HEK293 (cell line): ENCODE data around the gene ARL16.

Experiments
- CTCF ChIA-PET: fragments of 350-600 bp; formaldehyde crosslinking; extraction: SDS; loops from one replicate; lab custom pipeline; 2021; ENCODE audit warnings: antibody characterized with exemption; lab: Yijun Ruan, JAX
- POLR2A ChIA-PET: fragments of 300-600 bp; formaldehyde crosslinking; extraction: SDS; loops from one replicate; lab custom pipeline; 2020; ENCODE audit warnings: antibody characterized with exemption, inconsistent platforms; lab: Yijun Ruan, JAX
- H3K27ac ChIP-seq: fragments of 200-500 bp; sonication (Bioruptor generic); 2 replicates; pipeline ENCODE4 v1.5.1; 2014; ENCODE audit warnings: low read depth, low read length, control low read depth, inconsistent platforms; ENCODE audit errors: extremely low read depth
- H3K36me3 ChIP-seq, 2 experiments: fragments of 200-500 bp in 1 of 2; sonication (Bioruptor generic) in 1 of 2; 1 replicate in 1 of 2; 2 replicates in 1 of 2; pipeline ENCODE4 v1.5.1; 2014 to 2017; ENCODE audit warnings: inconsistent platforms in 2 of 2, low read length in 2 of 2; ENCODE audit not compliant: control insufficient read depth in 2 of 2, insufficient read depth in 1 of 2
- H3K4me1 ChIP-seq: fragments of 200-500 bp; sonication (Bioruptor generic); 2 replicates; pipeline ENCODE4 v1.5.1; 2014; ENCODE audit warnings: mild to moderate bottlenecking, low read length, inconsistent platforms; ENCODE audit not compliant: control insufficient read depth, insufficient read depth
- H3K4me3 ChIP-seq: 2 replicates; pipeline ENCODE4 v1.5.1; 2011; ENCODE audit warnings: low read depth, mild to moderate bottlenecking, control low read depth, low read length, moderate library complexity
- H3K9me3 ChIP-seq: fragments of 200-500 bp; sonication (Bioruptor generic); 2 replicates; pipeline ENCODE4 v1.5.1; 2014; ENCODE audit warnings: low read depth, low read length, inconsistent platforms; ENCODE audit not compliant: control insufficient read depth, insufficient read depth
- BCL11A ChIP-seq: fragments of 450-650 bp; formaldehyde crosslinking; IDR thresholded peaks from 2 replicates; pipeline ENCODE4 v1.5.1; 2016; ENCODE audit warnings: low read depth, missing biosample characterization, missing genetic modification characterization
- GLIS1 ChIP-seq: fragments of 450-650 bp; formaldehyde crosslinking; IDR thresholded peaks from 2 replicates; pipeline ENCODE4 v1.5.1; 2016; ENCODE audit warnings: missing biosample characterization, missing genetic modification characterization
- IKZF3 ChIP-seq: fragments of 450-650 bp; IDR thresholded peaks from 2 replicates; pipeline ENCODE4 v1.5.0; 2018; ENCODE audit warnings: missing biosample characterization, mild to moderate bottlenecking, missing genetic modification characterization, moderate library complexity
- KLF16 ChIP-seq: fragments of 450-650 bp; formaldehyde crosslinking; IDR thresholded peaks from 2 replicates; pipeline ENCODE4 v1.5.1; 2017; ENCODE audit warnings: missing biosample characterization, missing genetic modification characterization
- KLF8 ChIP-seq: fragments of 450-650 bp; formaldehyde crosslinking; IDR thresholded peaks from 2 replicates; pipeline ENCODE4 v1.5.1; 2016; ENCODE audit warnings: missing biosample characterization, missing genetic modification characterization
- OSR2 ChIP-seq: fragments of 450-650 bp; formaldehyde crosslinking; IDR thresholded peaks from 2 replicates; pipeline ENCODE4 v1.5.1; 2016; ENCODE audit warnings: missing biosample characterization, missing genetic modification characterization
- SCRT1 ChIP-seq: fragments of 450-650 bp; formaldehyde crosslinking; IDR thresholded peaks from 2 replicates; pipeline ENCODE4 v1.5.1; 2016; ENCODE audit warnings: missing biosample characterization, missing genetic modification characterization, borderline replicate concordance
- SCRT2 ChIP-seq: fragments of 450-650 bp; formaldehyde crosslinking; IDR thresholded peaks from 2 replicates; pipeline ENCODE4 v1.5.1; 2016; ENCODE audit warnings: missing biosample characterization, missing genetic modification characterization
- ZFP69B ChIP-seq: fragments of 450-650 bp; formaldehyde crosslinking; IDR thresholded peaks from 2 replicates; pipeline ENCODE4 v1.5.1; 2016; ENCODE audit warnings: missing biosample characterization, missing genetic modification characterization
- ZNF10 ChIP-seq: fragments of 450-650 bp; formaldehyde crosslinking; IDR thresholded peaks from 2 replicates; pipeline ENCODE4 v1.5.1; 2017; ENCODE audit warnings: missing biosample characterization, missing genetic modification characterization
- ZNF184 ChIP-seq: fragments of 450-650 bp; IDR thresholded peaks from 2 replicates; pipeline ENCODE4 v1.5.1; 2018; ENCODE audit warnings: missing biosample characterization, mild to moderate bottlenecking, missing genetic modification characterization
- ZNF23 ChIP-seq: fragments of 450-650 bp; formaldehyde crosslinking; IDR thresholded peaks from 2 replicates; pipeline ENCODE4 v1.5.1; 2016; ENCODE audit warnings: missing biosample characterization, missing genetic modification characterization, borderline replicate concordance
- ZNF501 ChIP-seq: fragments of 450-650 bp; formaldehyde crosslinking; IDR thresholded peaks from 2 replicates; pipeline ENCODE4 v1.5.1; 2016; ENCODE audit warnings: missing biosample characterization, missing genetic modification characterization
- ZNF561 ChIP-seq: fragments of 450-650 bp; IDR thresholded peaks from 2 replicates; pipeline ENCODE4 v1.5.1; 2018; ENCODE audit warnings: missing biosample characterization, missing genetic modification characterization, borderline replicate concordance
- ZNF585B ChIP-seq: fragments of 450-650 bp; formaldehyde crosslinking; IDR thresholded peaks from 2 replicates; pipeline ENCODE4 v1.5.1; 2016; ENCODE audit warnings: missing biosample characterization, missing genetic modification characterization
- ZNF623 ChIP-seq: fragments of 450-650 bp; formaldehyde crosslinking; IDR thresholded peaks from 2 replicates; pipeline ENCODE4 v1.5.1; 2016; ENCODE audit warnings: missing biosample characterization, missing genetic modification characterization
- ZNF768 ChIP-seq: fragments of 450-650 bp; formaldehyde crosslinking; IDR thresholded peaks from 2 replicates; pipeline ENCODE4 v1.5.1; 2018; ENCODE audit warnings: missing biosample characterization, mild to moderate bottlenecking, missing genetic modification characterization
- ZNF843 ChIP-seq: fragments of 450-650 bp; formaldehyde crosslinking; IDR thresholded peaks from 2 replicates; pipeline ENCODE4 v1.5.1; 2016; ENCODE audit warnings: missing biosample characterization, missing genetic modification characterization
- ZSCAN30 ChIP-seq: fragments of 450-650 bp; IDR thresholded peaks from 2 replicates; pipeline ENCODE4 v1.5.1; 2018; ENCODE audit warnings: missing biosample characterization, mild to moderate bottlenecking, missing genetic modification characterization, moderate library complexity
- ZXDB ChIP-seq: fragments of 450-650 bp; formaldehyde crosslinking; IDR thresholded peaks from 2 replicates; pipeline ENCODE4 v1.5.1; 2016; ENCODE audit warnings: missing biosample characterization, missing genetic modification characterization
- TF ChIP-seq, protein P1 (sequence below): IDR thresholded peaks from 2 replicates; pipeline ENCODE4 v1.6.1; 2011; ENCODE audit warnings: mild to moderate bottlenecking, low read depth, low read length, borderline replicate concordance
- TF ChIP-seq, protein P2 (sequence below): fragments of 450-650 bp; formaldehyde crosslinking; IDR thresholded peaks from 2 replicates; pipeline ENCODE4 v1.5.1; 2016; ENCODE audit warnings: missing biosample characterization, missing genetic modification characterization
- TF ChIP-seq, protein P3 (sequence below): fragments of 450-650 bp; formaldehyde crosslinking; IDR thresholded peaks from 2 replicates; pipeline ENCODE4 v1.5.1; 2016; ENCODE audit warnings: missing biosample characterization, missing genetic modification characterization
- TF ChIP-seq, protein P4 (sequence below): fragments of 450-650 bp; formaldehyde crosslinking; IDR thresholded peaks from 2 replicates; pipeline ENCODE4 v1.5.1; 2017; ENCODE audit warnings: missing biosample characterization, missing genetic modification characterization
- TF ChIP-seq, protein P5 (sequence below): fragments of 450-650 bp; formaldehyde crosslinking; optimal IDR thresholded peaks from 2 replicates; pipeline ENCODE3; 2016; ENCODE audit warnings: missing biosample characterization, mild to moderate bottlenecking, missing genetic modification characterization
- TF ChIP-seq, protein P6 (sequence below): fragments of 450-650 bp; formaldehyde crosslinking; IDR thresholded peaks from 2 replicates; pipeline ENCODE4 v1.5.1; 2016; ENCODE audit warnings: missing biosample characterization, missing genetic modification characterization

ARL16 gene

DNA sequence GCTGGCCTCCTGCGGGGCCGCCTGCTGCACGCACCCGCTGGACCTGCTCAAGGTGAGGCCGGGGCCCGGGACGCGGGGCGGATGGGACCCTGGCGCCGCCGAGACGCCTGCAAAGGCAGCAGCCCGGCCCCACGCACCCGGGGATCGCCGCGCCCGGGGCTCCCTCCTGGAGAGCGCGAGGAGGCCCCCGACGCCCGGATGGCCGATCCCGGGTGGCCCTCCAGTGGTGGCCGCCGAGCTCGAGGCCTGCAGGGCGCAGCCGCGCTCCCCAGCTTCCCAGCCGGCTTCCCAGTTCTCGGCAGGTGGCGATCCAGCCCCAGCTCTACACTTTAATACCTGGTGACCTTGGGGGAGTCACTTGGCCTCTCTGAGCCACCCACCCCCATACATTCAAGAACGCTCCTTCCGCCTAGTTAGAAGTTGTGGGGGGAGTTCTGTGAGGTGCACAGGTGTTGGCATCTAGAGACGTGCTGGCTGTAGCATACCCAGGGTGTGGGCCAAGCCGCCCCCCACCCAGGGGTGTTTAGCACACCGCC, 28.9 kb upstream of the ARL16 start (continued):
- TF ChIP-seq ZNF843 (tag by site-specific recombination) (no peak), ZNF768 (0 out of 2 replicates have a peak, but pooled peaks have one; percentile 38), KLF16 (0 out of 2 replicates have a peak, but pooled peaks have one; percentile 26), BCL11A (0 out of 2 replicates have a peak, but pooled peaks have one; percentile 17), KLF8 (peak; percentile 12; the same call in 1 of the 2 replicates), ZNF501 (tag by site-specific recombination) (no peak), GLIS1 (tag by site-specific recombination) (peak; percentile 78), IKZF3 (0 out of 2 replicates have a peak, but pooled peaks have one; percentile 36), ZNF623 (tag by site-specific recombination) (no peak)
- TF ChIP-seq, protein P1, sequence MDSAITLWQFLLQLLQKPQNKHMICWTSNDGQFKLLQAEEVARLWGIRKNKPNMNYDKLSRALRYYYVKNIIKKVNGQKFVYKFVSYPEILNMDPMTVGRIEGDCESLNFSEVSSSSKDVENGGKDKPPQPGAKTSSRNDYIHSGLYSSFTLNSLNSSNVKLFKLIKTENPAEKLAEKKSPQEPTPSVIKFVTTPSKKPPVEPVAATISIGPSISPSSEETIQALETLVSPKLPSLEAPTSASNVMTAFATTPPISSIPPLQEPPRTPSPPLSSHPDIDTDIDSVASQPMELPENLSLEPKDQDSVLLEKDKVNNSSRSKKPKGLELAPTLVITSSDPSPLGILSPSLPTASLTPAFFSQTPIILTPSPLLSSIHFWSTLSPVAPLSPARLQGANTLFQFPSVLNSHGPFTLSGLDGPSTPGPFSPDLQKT = no peak
- TF ChIP-seq, protein P2, sequence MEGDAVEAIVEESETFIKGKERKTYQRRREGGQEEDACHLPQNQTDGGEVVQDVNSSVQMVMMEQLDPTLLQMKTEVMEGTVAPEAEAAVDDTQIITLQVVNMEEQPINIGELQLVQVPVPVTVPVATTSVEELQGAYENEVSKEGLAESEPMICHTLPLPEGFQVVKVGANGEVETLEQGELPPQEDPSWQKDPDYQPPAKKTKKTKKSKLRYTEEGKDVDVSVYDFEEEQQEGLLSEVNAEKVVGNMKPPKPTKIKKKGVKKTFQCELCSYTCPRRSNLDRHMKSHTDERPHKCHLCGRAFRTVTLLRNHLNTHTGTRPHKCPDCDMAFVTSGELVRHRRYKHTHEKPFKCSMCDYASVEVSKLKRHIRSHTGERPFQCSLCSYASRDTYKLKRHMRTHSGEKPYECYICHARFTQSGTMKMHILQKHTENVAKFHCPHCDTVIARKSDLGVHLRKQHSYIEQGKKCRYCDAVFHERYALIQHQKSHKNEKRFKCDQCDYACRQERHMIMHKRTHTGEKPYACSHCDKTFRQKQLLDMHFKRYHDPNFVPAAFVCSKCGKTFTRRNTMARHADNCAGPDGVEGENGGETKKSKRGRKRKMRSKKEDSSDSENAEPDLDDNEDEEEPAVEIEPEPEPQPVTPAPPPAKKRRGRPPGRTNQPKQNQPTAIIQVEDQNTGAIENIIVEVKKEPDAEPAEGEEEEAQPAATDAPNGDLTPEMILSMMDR (tag by site-specific recombination) = peak; percentile 72

DNA sequence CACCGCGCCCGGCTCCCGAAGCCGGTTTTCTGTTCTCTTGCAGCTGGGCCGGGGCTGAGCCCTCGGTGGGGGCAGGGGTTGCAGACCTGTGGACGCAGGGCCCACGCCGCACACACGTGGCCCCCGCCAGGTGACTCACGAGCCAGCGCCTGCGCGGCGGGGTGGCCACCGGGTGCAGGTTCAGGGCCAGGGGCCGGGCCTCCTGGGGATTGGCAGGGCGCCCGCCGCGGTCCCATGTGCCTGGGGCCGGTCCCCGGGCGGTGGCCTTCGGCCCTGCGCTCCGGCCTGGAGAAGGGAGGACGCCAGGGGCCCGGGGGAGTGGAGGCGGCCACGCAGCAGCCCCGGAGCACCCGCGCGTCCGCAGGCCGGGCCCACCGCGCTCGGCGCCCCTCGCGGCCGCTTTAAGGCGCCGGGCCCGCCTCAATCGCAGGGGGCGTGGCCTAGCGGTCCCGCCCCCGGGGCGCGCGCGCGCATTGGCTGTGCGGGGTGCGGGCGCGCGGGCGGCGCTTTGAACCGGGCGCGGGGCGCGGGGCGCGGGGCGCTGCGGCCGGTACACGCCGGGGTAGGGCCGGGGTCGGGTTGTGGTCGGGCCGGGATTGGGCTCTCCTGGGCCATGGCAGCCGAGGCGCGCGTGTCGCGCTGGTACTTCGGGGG, 28.3 kb upstream of the ARL16 start, which contains the start of gene SLC25A10:
SLC25A10 (plus strand) TSS at position 471 of the 654 bp plus-strand sequence; CDS start at position 614, 143 bp downstream.
- Histone ChIP-seq H3K36me3 (peaks cover 0 to 57% of the 10 kb centered on the region in 2 experiments; a peak in 1 of 3 replicates), H3K9me3 (no peaks in the 10 kb centered on the region), H3K4me3 (peak within 1 kb of the TSS; percentile 73), H3K27ac (peak within 1 kb of the TSS; percentile 87), H3K4me1 (peaks cover 9% of the 10 kb centered on the region; the same call in 1 of the 2 replicates)
- ChIA-PET CTCF (interaction anchor here (1.0 to 2.6 kb wide), 3 partner anchors 20 to 37 kb away, joined by 3 to 13 read pairs (median 4); no protein-coding TSS in a partner anchor), POLR2A (interaction anchor here (0.5 to 6.4 kb wide), 13 partner anchors 10 to 317 kb away, joined by 3 to 55 read pairs (median 4); partner anchors contain the start of genes ARL16, BAHCC1, CENPX and HGS)
- TF ChIP-seq ZNF184 (tag by site-specific recombination) (0 out of 2 replicates have a peak, but pooled peaks have one; percentile 53), ZNF585B (no peak), ZNF23 (no peak), ZNF10 (peak; percentile 45; the same call in 1 of the 2 replicates), SCRT2 (tag by site-specific recombination) (peak; percentile 83), ZXDB (tag by site-specific recombination) (peak; percentile 75; the same call in 1 of the 2 replicates), ZFP69B (tag by site-specific recombination) (peak; percentile 94), OSR2 (tag by site-specific recombination) (peak; percentile 78), SCRT1 (tag by site-specific recombination) (peak; percentile 86; the same call in 1 of the 2 replicates), ZNF561 (tag by site-specific recombination) (0 out of 2 replicates have a peak, but pooled peaks have one; percentile 64), GLIS1 (tag by site-specific recombination) (peak; percentile 94), ZSCAN30 (tag by site-specific recombination) (peak; percentile 87)
- TF ChIP-seq, protein P3, sequence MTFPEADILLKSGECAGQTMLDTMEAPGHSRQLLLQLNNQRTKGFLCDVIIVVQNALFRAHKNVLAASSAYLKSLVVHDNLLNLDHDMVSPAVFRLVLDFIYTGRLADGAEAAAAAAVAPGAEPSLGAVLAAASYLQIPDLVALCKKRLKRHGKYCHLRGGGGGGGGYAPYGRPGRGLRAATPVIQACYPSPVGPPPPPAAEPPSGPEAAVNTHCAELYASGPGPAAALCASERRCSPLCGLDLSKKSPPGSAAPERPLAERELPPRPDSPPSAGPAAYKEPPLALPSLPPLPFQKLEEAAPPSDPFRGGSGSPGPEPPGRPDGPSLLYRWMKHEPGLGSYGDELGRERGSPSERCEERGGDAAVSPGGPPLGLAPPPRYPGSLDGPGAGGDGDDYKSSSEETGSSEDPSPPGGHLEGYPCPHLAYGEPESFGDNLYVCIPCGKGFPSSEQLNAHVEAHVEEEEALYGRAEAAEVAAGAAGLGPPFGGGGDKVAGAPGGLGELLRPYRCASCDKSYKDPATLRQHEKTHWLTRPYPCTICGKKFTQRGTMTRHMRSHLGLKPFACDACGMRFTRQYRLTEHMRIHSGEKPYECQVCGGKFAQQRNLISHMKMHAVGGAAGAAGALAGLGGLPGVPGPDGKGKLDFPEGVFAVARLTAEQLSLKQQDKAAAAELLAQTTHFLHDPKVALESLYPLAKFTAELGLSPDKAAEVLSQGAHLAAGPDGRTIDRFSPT (tag by site-specific recombination) = peak; percentile 33; the same call in 1 of the 2 replicates
- TF ChIP-seq, protein P4, sequence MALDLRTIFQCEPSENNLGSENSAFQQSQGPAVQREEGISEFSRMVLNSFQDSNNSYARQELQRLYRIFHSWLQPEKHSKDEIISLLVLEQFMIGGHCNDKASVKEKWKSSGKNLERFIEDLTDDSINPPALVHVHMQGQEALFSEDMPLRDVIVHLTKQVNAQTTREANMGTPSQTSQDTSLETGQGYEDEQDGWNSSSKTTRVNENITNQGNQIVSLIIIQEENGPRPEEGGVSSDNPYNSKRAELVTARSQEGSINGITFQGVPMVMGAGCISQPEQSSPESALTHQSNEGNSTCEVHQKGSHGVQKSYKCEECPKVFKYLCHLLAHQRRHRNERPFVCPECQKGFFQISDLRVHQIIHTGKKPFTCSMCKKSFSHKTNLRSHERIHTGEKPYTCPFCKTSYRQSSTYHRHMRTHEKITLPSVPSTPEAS (tag by site-specific recombination) = 0 out of 2 replicates have a peak, but pooled peaks have one; percentile 5
- TF ChIP-seq, protein P5, sequence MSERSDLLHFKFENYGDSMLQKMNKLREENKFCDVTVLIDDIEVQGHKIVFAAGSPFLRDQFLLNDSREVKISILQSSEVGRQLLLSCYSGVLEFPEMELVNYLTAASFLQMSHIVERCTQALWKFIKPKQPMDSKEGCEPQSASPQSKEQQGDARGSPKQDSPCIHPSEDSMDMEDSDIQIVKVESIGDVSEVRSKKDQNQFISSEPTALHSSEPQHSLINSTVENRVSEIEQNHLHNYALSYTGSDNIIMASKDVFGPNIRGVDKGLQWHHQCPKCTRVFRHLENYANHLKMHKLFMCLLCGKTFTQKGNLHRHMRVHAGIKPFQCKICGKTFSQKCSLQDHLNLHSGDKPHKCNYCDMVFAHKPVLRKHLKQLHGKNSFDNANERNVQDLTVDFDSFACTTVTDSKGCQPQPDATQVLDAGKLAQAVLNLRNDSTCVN = peak; percentile 62
- TF ChIP-seq, protein P6, sequence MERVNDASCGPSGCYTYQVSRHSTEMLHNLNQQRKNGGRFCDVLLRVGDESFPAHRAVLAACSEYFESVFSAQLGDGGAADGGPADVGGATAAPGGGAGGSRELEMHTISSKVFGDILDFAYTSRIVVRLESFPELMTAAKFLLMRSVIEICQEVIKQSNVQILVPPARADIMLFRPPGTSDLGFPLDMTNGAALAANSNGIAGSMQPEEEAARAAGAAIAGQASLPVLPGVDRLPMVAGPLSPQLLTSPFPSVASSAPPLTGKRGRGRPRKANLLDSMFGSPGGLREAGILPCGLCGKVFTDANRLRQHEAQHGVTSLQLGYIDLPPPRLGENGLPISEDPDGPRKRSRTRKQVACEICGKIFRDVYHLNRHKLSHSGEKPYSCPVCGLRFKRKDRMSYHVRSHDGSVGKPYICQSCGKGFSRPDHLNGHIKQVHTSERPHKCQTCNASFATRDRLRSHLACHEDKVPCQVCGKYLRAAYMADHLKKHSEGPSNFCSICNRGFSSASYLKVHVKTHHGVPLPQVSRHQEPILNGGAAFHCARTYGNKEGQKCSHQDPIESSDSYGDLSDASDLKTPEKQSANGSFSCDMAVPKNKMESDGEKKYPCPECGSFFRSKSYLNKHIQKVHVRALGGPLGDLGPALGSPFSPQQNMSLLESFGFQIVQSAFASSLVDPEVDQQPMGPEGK (tag by site-specific recombination) = peak; percentile 94
